Keratinocyte (primary cell): ENCODE data around the gene LMCD1. TPM values are rescaled to one million over a fixed set of nuclear protein-coding genes. Genes with fewer than 3 reads are reported as not detected.

ENCODE experiments used
- DNase-seq: peaks from one replicate; pipeline ENCODE4 v3.0.0-alpha.2; 2011; ENCODE audit warnings: low read depth, missing footprints, low spot score
- FAIRE-seq: peaks from 2 replicates; lab custom pipeline; 2011; peaks lifted over from hg19 to GRCh38; lab: Jason Lieb, UNC
- H2AFZ ChIP-seq: 2 replicates; pipeline ENCODE4 v1.6.0; 2012; ENCODE audit warnings: low read length, control low read depth, inconsistent platforms; ENCODE audit not compliant: control insufficient read depth
- H3K27ac ChIP-seq: 2 replicates; pipeline ENCODE4 v1.5.1; 2011; ENCODE audit warnings: low read length; ENCODE audit not compliant: control insufficient read depth, insufficient read depth
- H3K27me3 ChIP-seq: 3 replicates; pipeline ENCODE4 v1.6.0; 2011; ENCODE audit warnings: low read length; ENCODE audit not compliant: control insufficient read depth, insufficient read depth; ENCODE audit errors: extremely low read depth
- H3K36me3 ChIP-seq, 2 experiments: 2 replicates in 1 of 2; 3 replicates in 1 of 2; pipeline ENCODE4 v1.5.1; 2011; ENCODE audit warnings: low read length in 2 of 2, mild to moderate bottlenecking in 1 of 2; ENCODE audit not compliant: control insufficient read depth in 2 of 2, insufficient read depth in 2 of 2; ENCODE audit errors: extremely low read depth in 1 of 2
- H3K4me1 ChIP-seq: 3 replicates; pipeline ENCODE4 v1.5.1; 2011; ENCODE audit warnings: low read length; ENCODE audit not compliant: control insufficient read depth, insufficient read depth; ENCODE audit errors: extremely low read depth
- H3K4me2 ChIP-seq: 3 replicates; pipeline ENCODE4 v1.6.0; 2011; ENCODE audit warnings: low read depth, low read length; ENCODE audit not compliant: control insufficient read depth, insufficient read depth; ENCODE audit errors: extremely low read depth
- H3K4me3 ChIP-seq, 3 experiments: fragments of 200-600 bp in 1 of 3; sonication (generic) in 1 of 3; 2 replicates in 2 of 3; 3 replicates in 1 of 3; pipeline ENCODE4 v1.5.1; 2011 to 2016; ENCODE audit warnings: low read length in 3 of 3, mild to moderate bottlenecking in 3 of 3, control low read depth in 2 of 3, inconsistent platforms in 1 of 3, low read depth in 1 of 3, mixed read lengths in 1 of 3, mixed run types in 1 of 3, moderate library complexity in 1 of 3; ENCODE audit not compliant: control insufficient read depth in 2 of 3, insufficient read depth in 2 of 3; ENCODE audit errors: extremely low read depth in 1 of 3
- H3K79me2 ChIP-seq: 2 replicates; pipeline ENCODE4 v1.6.0; 2012; ENCODE audit warnings: low read length; ENCODE audit not compliant: control insufficient read depth, insufficient read depth
- H3K9ac ChIP-seq: 3 replicates; pipeline ENCODE4 v1.6.0; 2011; ENCODE audit warnings: low read length; ENCODE audit not compliant: control insufficient read depth, insufficient read depth; ENCODE audit errors: extremely low read depth
- H3K9me1 ChIP-seq: 3 replicates; pipeline ENCODE4 v1.6.0; 2011; ENCODE audit warnings: low read length; ENCODE audit not compliant: control insufficient read depth, insufficient read depth; ENCODE audit errors: extremely low read depth
- H3K9me3 ChIP-seq: 2 replicates; pipeline ENCODE4 v1.5.1; 2012; ENCODE audit warnings: low read depth, low read length; ENCODE audit not compliant: control insufficient read depth
- H4K20me1 ChIP-seq: 3 replicates; pipeline ENCODE4 v1.6.0; 2011; ENCODE audit warnings: low read length; ENCODE audit not compliant: control insufficient read depth, insufficient read depth; ENCODE audit errors: extremely low read depth
- EZH2 ChIP-seq: IDR thresholded peaks from one replicate; pipeline ENCODE4 v1.6.1; 2012; ENCODE audit warnings: inconsistent platforms, mild to moderate bottlenecking, low read length, moderate library complexity
- dilution Hi-C: fragments of 300-500 bp; cut with MboI; formaldehyde crosslinking; loops from one replicate; pipeline ENCODE4 v1.7.0; 2020; ENCODE audit warnings: low sequenced_read_pairs; ENCODE audit not compliant: extremely low pct_ligation_motif_present
- polyA plus RNA-seq, 5 experiments: library from polyadenylated mRNA; depleted of rRNA in 3 of 5; stranded (reverse) in 3 of 5; stranded (forward) in 1 of 5; unstranded in 1 of 5; fragments of >200 nt; gene quantifications; 1 replicate in 1 of 5; 2 replicates in 3 of 5; 3 replicates in 1 of 5; pipeline versions ENCODE4 v1.2.1 to v1.2.3, GENCODE V29; 2011 to 2012; ENCODE audit warnings: missing spikeins in 2 of 5, low read depth in 1 of 5, low replicate concordance in 1 of 5
- TF ChIP-seq, protein P1 (sequence below), 3 experiments: IDR thresholded peaks in 1 of 3; conservative IDR thresholded peaks in 1 of 3; optimal IDR thresholded peaks in 1 of 3; 2 replicates in 2 of 3; 3 replicates in 1 of 3; pipeline versions ENCODE3 to v1.5.1; 2011; ENCODE audit warnings: low read length in 3 of 3, mild to moderate bottlenecking in 3 of 3, moderate library complexity in 2 of 3, control low read depth in 1 of 3, inconsistent platforms in 1 of 3; ENCODE audit not compliant: insufficient read depth in 2 of 3; ENCODE audit errors: extremely low read depth in 1 of 3

The LMCD1 gene
- polyA plus RNA-seq, 1 donor (not counting 4 experiments of a cell fraction or from before 2014, with no cell fraction given): 3.7 TPM

DNA sequence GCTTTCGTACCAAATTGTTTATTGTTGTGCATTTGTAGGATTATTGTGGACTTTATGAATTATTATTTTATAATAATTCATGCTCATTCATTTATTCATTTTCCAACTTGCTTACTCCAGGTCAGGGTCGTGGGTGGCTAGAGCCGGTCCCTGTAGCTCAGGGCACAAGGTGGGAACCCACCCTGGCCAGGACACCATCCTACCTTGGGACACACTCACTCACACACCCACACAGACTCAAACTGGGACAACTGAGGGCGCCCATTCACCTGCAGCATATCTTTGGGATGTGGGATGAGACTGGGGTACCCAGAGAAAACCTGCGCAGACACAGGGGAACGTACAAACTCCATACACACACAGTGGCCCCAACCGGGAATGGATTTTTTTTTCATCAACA lies 102.4 kb downstream of the LMCD1 start:
- Histone ChIP-seq H3K4me1 (no peaks in the 10 kb centered on the region), H3K79me2 (no peaks in the 10 kb centered on the region), H3K9me3 (no peaks in the 10 kb centered on the region), H3K27me3 (no peaks in the 10 kb centered on the region), H2AFZ (no peak overlapping the region), H3K36me3 (no peaks in the 10 kb centered on the region), H3K9me1 (no peaks in the 10 kb centered on the region), H3K4me2 (no peak overlapping the region), H3K9ac (no peak overlapping the region), H3K4me3 (no peak overlapping the region), H3K27ac (no peak overlapping the region), H4K20me1 (no peaks in the 10 kb centered on the region)
- dilution Hi-C loops: no loop called here
- TF ChIP-seq, protein P1, sequence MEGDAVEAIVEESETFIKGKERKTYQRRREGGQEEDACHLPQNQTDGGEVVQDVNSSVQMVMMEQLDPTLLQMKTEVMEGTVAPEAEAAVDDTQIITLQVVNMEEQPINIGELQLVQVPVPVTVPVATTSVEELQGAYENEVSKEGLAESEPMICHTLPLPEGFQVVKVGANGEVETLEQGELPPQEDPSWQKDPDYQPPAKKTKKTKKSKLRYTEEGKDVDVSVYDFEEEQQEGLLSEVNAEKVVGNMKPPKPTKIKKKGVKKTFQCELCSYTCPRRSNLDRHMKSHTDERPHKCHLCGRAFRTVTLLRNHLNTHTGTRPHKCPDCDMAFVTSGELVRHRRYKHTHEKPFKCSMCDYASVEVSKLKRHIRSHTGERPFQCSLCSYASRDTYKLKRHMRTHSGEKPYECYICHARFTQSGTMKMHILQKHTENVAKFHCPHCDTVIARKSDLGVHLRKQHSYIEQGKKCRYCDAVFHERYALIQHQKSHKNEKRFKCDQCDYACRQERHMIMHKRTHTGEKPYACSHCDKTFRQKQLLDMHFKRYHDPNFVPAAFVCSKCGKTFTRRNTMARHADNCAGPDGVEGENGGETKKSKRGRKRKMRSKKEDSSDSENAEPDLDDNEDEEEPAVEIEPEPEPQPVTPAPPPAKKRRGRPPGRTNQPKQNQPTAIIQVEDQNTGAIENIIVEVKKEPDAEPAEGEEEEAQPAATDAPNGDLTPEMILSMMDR (optimal IDR thresholded peaks at IDR 0.05 in 1 of 3, IDR thresholded peaks at IDR 0.05 in 1 of 3, conservative IDR thresholded peaks at IDR 0.05 in 1 of 3; ENCODE audit: extremely low read depth in 1 of 3, insufficient read depth in 2 of 3, low read length in 3 of 3): no peak
- no peak for TF ChIP-seq EZH2
- FAIRE-seq: no peak
- no peak for DNase-seq

- TF ChIP-seq, protein P1 (optimal IDR thresholded peaks at IDR 0.05 in 1 of 3, IDR thresholded peaks at IDR 0.05 in 1 of 3, conservative IDR thresholded peaks at IDR 0.05 in 1 of 3; ENCODE audit: extremely low read depth in 1 of 3, insufficient read depth in 2 of 3, low read length in 3 of 3): no peak
- no peak for TF ChIP-seq EZH2
- dilution Hi-C loops: no loop called here
These were observed 103.4 kb downstream of the LMCD1 start for GRCh38 chr3:8604988-8605387.

More at GRCh38 chr3:8604988-8605387, 103.4 kb downstream of the LMCD1 start:
- Histone ChIP-seq H3K9ac (no peak overlapping the region), H3K36me3 (no peaks in the 10 kb centered on the region), H3K27ac (no peak overlapping the region), H3K79me2 (no peaks in the 10 kb centered on the region), H3K9me1 (no peaks in the 10 kb centered on the region), H3K27me3 (no peaks in the 10 kb centered on the region), H2AFZ (no peak overlapping the region), H3K4me2 (no peak overlapping the region), H3K4me3 (no peak overlapping the region), H3K4me1 (no peaks in the 10 kb centered on the region), H3K9me3 (no peaks in the 10 kb centered on the region), H4K20me1 (no peaks in the 10 kb centered on the region)
- FAIRE-seq: no peak
- DNase-seq: no peak
